Activated T-cell treated with anti-CD3 and anti-CD28 coated beads, Interleukin-2, amount 50 U/mL, for 72 hours (primary cell): Measurements from ENCODE around the gene AKT3. TPM values are rescaled to one million over a fixed set of nuclear protein-coding genes. Genes with fewer than 3 reads are reported as not detected.
A peak's percentile ranks its signal among the peaks of the same experiment; 100 is the strongest.

Experiments
- ATAC-seq, 2 donors: fragments of 150-1000 bp; cut with Tn5 transposase; replicated peaks in 1 of 2; 2 replicates each; pipeline ENCODE4 v1.10.0; 2021; ENCODE audit warnings: moderate library complexity in 2 of 2, mild to moderate bottlenecking in 1 of 2
- DNase-seq, 2 donors: peaks; one replicate each; pipeline ENCODE4 v3.0.0; 2021 to 2022; ENCODE audit warnings: mixed read lengths in 1 of 2
- H3K27ac Mint-ChIP-seq: one replicate; pipeline ENCODE4 v1.8.0; 2022; ENCODE audit warnings: mild to moderate bottlenecking, moderate library complexity, mixed read lengths
- H3K27me3 Mint-ChIP-seq: one replicate; pipeline ENCODE4 v1.8.0; 2022; ENCODE audit warnings: low read depth, mixed read lengths
- H3K36me3 Mint-ChIP-seq, 2 donors: one replicate each; pipeline ENCODE4 v1.8.0; 2022; ENCODE audit warnings: mixed read lengths in 2 of 2, mild to moderate bottlenecking in 1 of 2; ENCODE audit not compliant: insufficient read depth in 2 of 2
- H3K4me1 Mint-ChIP-seq: one replicate; pipeline ENCODE4 v1.8.0; 2022; ENCODE audit warnings: low read depth, mixed read lengths
- H3K4me3 Mint-ChIP-seq, 2 donors: one replicate each; pipeline ENCODE4 v1.8.0; 2022; ENCODE audit warnings: mild to moderate bottlenecking in 2 of 2, mixed read lengths in 2 of 2, moderate library complexity in 2 of 2
- H3K9me3 Mint-ChIP-seq, 2 donors: one replicate each; pipeline ENCODE4 v1.8.0; 2022; ENCODE audit warnings: mixed read lengths in 2 of 2
- total RNA-seq, 2 donors: library from RNA; stranded (reverse); gene quantifications; one replicate each; pipeline ENCODE4 v1.2.3, GENCODE V29; 2022

AKT3 gene
- total RNA-seq, 2 donors from 2014 or later, result 32.6 to 46.7 TPM

GRCh38 chr1:243754348-243754747 is 95.7 kb downstream of the AKT3 start:
- no peaks in the 10 kb centered on the region for H3K9me3 Mint-ChIP-seq

GRCh38 chr1:243751506-243751905 is 98.5 kb downstream of the AKT3 start:
- Mint-ChIP-seq H3K4me3 (no peak overlapping the region), H3K36me3 (no peaks in the 10 kb centered on the region), H3K27ac (peak overlapping the region; percentile 24), H3K27me3 (no peaks in the 10 kb centered on the region), H3K9me3 (no peaks in the 10 kb centered on the region), H3K4me1 (peaks cover 9% of the 10 kb centered on the region)
- ATAC-seq (no peak), DNase-seq (no peak)

More at GRCh38 chr1:243754348-243754747, 95.7 kb downstream of the AKT3 start:
- DNase-seq (no peak), ATAC-seq (no peak)
- Mint-ChIP-seq H3K4me3 (no peak overlapping the region), H3K4me1 (peaks cover 12% of the 10 kb centered on the region), H3K36me3 (no peaks in the 10 kb centered on the region), H3K27me3 (no peaks in the 10 kb centered on the region), H3K27ac (no peak overlapping the region)

GRCh38 chr1:243748706-243749283 is 101.2 kb downstream of the AKT3 start:
- Mint-ChIP-seq H3K27ac (no peak overlapping the region), H3K4me1 (no peaks in the 10 kb centered on the region), H3K9me3 (no peaks in the 10 kb centered on the region), H3K4me3 (no peak overlapping the region), H3K36me3 (no peaks in the 10 kb centered on the region), H3K27me3 (no peaks in the 10 kb centered on the region)
- ATAC-seq (peak; percentile 78 to 86), DNase-seq (peak in 1 of 2 donors; percentile 21)

- Mint-ChIP-seq H3K27ac (no peak overlapping the region), H3K9me3 (no peaks in the 10 kb centered on the region), H3K36me3 (no peaks in the 10 kb centered on the region), H3K4me3 (no peak overlapping the region), H3K4me1 (no peaks in the 10 kb centered on the region), H3K27me3 (no peaks in the 10 kb centered on the region)
- DNase-seq, result no peak
- ATAC-seq, result no peak
These were observed 101.8 kb downstream of the AKT3 start for GRCh38 chr1:243748227-243748626.

GRCh38 chr1:243746751-243747150 is 103.3 kb downstream of the AKT3 start:
- no peak for ATAC-seq
- no peaks in the 10 kb centered on the region for H3K36me3 Mint-ChIP-seq
- no peak for DNase-seq
- H3K27ac Mint-ChIP-seq, result no peak overlapping the region
- H3K4me3 Mint-ChIP-seq, result no peak overlapping the region
- H3K27me3 Mint-ChIP-seq, result no peaks in the 10 kb centered on the region
- H3K4me1 Mint-ChIP-seq, result no peaks in the 10 kb centered on the region
- H3K9me3 Mint-ChIP-seq, result no peaks in the 10 kb centered on the region

GRCh38 chr1:243745356-243745755 is 104.7 kb downstream of the AKT3 start:
- DNase-seq, result no peak
- Mint-ChIP-seq H3K4me1 (no peaks in the 10 kb centered on the region), H3K4me3 (no peak overlapping the region), H3K27ac (no peak overlapping the region), H3K36me3 (no peaks in the 10 kb centered on the region), H3K27me3 (no peaks in the 10 kb centered on the region), H3K9me3 (no peaks in the 10 kb centered on the region)
- ATAC-seq, result no peak

- Mint-ChIP-seq H3K36me3 (peaks cover 0 to 1% of the 10 kb centered on the region in 2 donors), H3K27ac (no peak overlapping the region), H3K4me3 (no peak overlapping the region), H3K27me3 (no peaks in the 10 kb centered on the region), H3K4me1 (no peaks in the 10 kb centered on the region), H3K9me3 (no peaks in the 10 kb centered on the region)
- ATAC-seq (no peak), DNase-seq (no peak)
These were observed 107.2 kb downstream of the AKT3 start for GRCh38 chr1:243742819-243743218.

GRCh38 chr1:243740255-243740999 is 109.6 kb downstream of the AKT3 start:
- Mint-ChIP-seq H3K4me1 (no peaks in the 10 kb centered on the region), H3K27ac (no peak overlapping the region), H3K9me3 (no peaks in the 10 kb centered on the region), H3K27me3 (no peaks in the 10 kb centered on the region), H3K4me3 (no peak overlapping the region), H3K36me3 (peaks cover 0 to 1% of the 10 kb centered on the region in 2 donors)
- ATAC-seq, result no peak
- no peak for DNase-seq

GRCh38 chr1:243739335-243740003 is 110.6 kb downstream of the AKT3 start:
- Mint-ChIP-seq H3K27me3 (no peaks in the 10 kb centered on the region), H3K9me3 (no peaks in the 10 kb centered on the region), H3K4me3 (no peak overlapping the region), H3K4me1 (no peaks in the 10 kb centered on the region), H3K27ac (peak overlapping the region; percentile 47), H3K36me3 (peaks cover 0 to 1% of the 10 kb centered on the region in 2 donors)
- no peak for ATAC-seq
- no peak for DNase-seq

- no peaks in the 10 kb centered on the region for H3K9me3 Mint-ChIP-seq
- H3K27me3 Mint-ChIP-seq, result no peaks in the 10 kb centered on the region
- DNase-seq (no peak), ATAC-seq (no peak)
- peaks cover 0 to 1% of the 10 kb centered on the region in 2 donors for H3K36me3 Mint-ChIP-seq
- H3K4me3 Mint-ChIP-seq, result no peak overlapping the region
- H3K27ac Mint-ChIP-seq, result no peak overlapping the region
- no peaks in the 10 kb centered on the region for H3K4me1 Mint-ChIP-seq
These were observed 112.0 kb downstream of the AKT3 start for GRCh38 chr1:243738020-243738419.

- H3K27me3 Mint-ChIP-seq, result no peaks in the 10 kb centered on the region
- no peaks in the 10 kb centered on the region for H3K4me1 Mint-ChIP-seq
- H3K9me3 Mint-ChIP-seq, result no peaks in the 10 kb centered on the region
- H3K36me3 Mint-ChIP-seq, result peaks cover 0 to 6% of the 10 kb centered on the region in 2 donors
- DNase-seq (no peak), ATAC-seq (peak in 1 of 2 donors; percentile 48)
- no peak overlapping the region for H3K4me3 Mint-ChIP-seq
- no peak overlapping the region for H3K27ac Mint-ChIP-seq
These were observed 114.6 kb downstream of the AKT3 start for GRCh38 chr1:243735457-243735856.

- no peaks in the 10 kb centered on the region for H3K4me1 Mint-ChIP-seq
- H3K27ac Mint-ChIP-seq, result no peak overlapping the region
- ATAC-seq, result peak in 1 of 2 donors; percentile 71
These were observed 115.7 kb downstream of the AKT3 start for GRCh38 chr1:243734308-243734695.

GRCh38 chr1:243733670-243734307 is 116.3 kb downstream of the AKT3 start:
- ATAC-seq (no peak), DNase-seq (no peak)
- H3K9me3 Mint-ChIP-seq, result peaks cover 0 to 3% of the 10 kb centered on the region in 2 donors
- no peaks in the 10 kb centered on the region for H3K27me3 Mint-ChIP-seq
- no peaks in the 10 kb centered on the region for H3K4me1 Mint-ChIP-seq
- H3K27ac Mint-ChIP-seq, result no peak overlapping the region
- no peak overlapping the region for H3K4me3 Mint-ChIP-seq
- H3K36me3 Mint-ChIP-seq, result peaks cover 3 to 7% of the 10 kb centered on the region in 2 donors

More at GRCh38 chr1:243734308-243734695, 115.7 kb downstream of the AKT3 start:
- peaks cover 0 to 3% of the 10 kb centered on the region in 2 donors for H3K9me3 Mint-ChIP-seq
- no peak for DNase-seq
- no peaks in the 10 kb centered on the region for H3K27me3 Mint-ChIP-seq
- peaks cover 3 to 7% of the 10 kb centered on the region in 2 donors for H3K36me3 Mint-ChIP-seq
- H3K4me3 Mint-ChIP-seq, result no peak overlapping the region
